NCI-H187 (cell line): ENCODE data around the gene TEKT5.
A peak's percentile ranks its signal among the peaks of the same experiment; 100 is the strongest.

Experiments
- DNase-seq, 2 experiments: peaks; one replicate each; lab custom pipeline; 2025; lab: John Stamatoyannopoulos, UW

The TEKT5 gene

DNA sequence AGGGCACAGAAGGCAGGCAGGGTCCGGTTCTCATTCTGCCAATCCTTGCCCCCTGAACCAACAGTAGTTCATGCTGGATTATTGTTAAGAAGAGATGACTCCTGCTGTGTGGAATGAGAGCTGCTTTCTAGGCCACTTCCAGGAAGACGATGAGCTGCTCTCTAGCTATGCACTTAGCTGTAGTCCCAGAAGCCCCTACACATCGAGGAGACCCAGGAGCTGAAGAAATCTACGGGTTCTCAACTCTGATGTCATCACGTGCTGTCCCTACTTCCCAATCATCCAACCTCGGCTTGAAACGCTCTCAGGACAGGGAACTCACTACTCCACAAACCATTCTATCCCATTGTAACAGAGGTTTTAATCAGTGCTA is 85.3 kb downstream of the TEKT5 start:
- DNase-seq = no peak

DNA sequence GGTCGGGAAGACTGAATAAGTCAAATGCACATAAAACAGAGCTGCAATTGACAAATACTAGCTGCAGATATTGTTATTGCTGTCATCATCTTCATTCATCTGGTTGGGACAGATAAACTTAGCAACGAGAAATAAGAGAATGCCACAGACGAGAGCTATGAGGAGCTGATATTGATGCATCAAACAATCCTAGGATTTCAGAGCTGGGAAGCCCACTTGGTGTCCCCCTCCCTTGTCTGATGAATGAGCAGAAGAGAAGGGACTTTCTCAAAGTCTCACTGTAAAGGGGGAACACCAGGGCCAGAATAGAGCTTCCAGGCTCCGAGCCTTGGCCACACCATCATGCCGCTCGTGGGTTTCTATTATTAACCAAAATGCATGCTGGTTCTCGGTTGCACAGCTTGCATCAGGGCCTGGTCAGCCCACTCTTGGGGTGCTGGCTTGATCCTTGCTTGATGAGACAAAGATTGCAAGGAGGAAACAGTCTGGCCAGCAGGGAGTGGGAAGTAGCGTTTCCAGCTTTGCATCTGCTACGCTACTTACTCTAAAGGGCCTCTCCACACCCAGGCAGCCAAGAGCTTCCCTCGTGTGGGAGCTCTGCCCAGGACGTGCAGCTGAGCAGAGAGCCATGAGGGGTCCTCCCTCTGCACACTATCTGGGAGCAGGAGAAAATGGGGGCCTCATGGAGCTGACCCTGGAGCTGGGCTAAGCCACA is 85.9 kb downstream of the TEKT5 start:
- DNase-seq = no peak

DNA sequence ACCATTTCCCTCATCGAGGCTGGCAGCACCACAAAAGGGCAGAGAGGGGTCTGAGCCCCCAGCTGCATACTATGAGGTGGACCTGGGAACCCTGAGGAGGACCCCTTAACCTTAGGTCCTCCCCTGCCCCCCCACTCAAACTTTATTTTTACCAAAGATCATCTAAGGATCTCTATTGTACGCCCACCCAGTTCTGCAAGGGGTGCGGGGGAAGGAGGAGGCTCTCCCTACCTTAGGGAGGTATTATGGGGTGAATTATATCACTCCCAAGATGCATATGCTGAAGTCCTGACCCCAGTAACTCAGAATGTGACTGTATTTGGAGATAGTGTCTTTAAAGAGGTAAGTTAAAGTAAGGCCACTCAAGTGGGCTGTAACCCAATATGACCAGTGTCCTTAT is 87.6 kb downstream of the TEKT5 start:
- DNase-seq = no peak

DNA sequence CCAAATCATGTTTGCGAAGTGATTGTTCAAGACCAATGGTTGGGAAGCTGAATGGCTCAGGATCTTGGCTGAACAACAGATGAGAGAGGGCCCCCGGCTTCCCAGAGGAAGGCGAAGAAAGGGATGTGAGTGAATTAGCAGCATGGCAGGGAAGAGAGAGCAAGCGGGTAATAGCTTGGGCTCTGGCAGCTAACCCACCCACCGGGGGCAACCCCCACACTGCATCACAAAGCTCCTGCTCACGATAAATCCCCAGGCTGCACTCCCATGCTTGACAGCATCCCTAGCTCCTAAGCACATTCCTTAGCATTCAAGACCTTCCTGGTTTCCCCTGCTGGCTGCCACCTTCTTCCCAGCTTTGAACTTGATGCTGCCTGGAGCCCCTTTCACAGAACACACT is 88.1 kb downstream of the TEKT5 start:
- no peak for DNase-seq

DNA sequence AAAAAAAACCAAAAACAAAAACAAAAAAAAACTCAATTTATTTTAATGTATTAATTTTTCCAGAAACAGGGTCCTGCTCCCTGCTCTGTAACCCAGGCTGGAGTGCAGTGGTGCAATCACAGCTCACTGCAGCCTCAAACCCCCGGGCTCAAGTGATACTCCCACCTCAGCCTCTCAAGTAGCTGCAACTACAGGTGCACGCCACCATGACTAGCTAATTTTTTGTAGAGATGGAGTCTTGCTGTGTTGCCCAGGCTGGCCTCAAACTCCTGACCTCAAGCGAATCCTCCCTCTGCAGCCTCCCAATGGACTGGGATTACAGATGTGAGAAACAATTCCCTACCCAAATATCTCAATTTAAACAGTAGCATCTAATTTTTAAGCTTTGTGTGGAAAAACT is 89.1 kb downstream of the TEKT5 start:
- no peak for DNase-seq

DNA sequence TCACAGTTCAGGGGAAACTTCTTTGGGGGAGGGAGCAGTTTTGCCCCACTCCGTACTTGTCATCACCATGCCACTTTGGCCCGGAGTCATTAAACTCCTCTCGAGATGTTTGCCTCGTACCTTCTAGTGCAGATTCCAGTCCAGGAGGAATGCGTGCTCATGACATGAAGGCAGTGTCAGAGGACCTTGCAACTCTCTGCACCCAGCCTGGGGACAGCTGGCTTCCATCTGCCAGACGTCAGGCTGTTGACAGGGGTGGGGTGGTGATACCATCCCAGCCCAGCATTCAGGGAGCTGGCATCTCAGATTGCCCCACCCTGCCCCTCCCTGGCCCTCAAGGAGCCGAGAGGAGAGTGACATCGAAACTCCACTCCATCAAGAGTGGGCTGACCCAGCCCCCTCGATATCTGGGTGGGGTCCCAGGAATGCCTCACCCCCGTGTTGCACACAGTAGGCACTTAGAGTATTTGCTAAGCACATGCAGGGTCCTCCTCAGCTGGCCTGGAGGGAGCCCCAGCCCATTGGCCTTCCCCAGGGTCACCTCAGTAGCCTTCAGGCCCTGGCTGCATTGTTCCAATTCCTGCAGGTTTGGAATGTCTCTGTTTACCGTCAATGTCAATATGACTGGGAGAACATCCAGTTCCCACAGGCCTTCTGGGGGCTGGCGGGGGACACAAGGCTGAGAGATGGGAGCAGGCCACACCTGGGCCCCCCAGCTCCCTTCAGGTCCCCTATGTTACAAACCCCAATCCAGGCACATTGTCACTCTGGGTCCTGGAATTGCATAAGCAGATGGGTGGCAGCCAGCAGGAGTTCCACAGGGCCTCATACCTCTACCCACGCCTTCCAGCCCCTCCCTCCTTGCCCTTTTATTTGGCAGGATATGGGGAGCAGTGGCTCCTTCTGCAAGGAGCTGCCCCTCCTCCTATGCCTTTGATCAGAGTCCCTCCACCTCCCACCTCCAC is 93.0 kb downstream of the TEKT5 start:
- DNase-seq = no peak

DNA sequence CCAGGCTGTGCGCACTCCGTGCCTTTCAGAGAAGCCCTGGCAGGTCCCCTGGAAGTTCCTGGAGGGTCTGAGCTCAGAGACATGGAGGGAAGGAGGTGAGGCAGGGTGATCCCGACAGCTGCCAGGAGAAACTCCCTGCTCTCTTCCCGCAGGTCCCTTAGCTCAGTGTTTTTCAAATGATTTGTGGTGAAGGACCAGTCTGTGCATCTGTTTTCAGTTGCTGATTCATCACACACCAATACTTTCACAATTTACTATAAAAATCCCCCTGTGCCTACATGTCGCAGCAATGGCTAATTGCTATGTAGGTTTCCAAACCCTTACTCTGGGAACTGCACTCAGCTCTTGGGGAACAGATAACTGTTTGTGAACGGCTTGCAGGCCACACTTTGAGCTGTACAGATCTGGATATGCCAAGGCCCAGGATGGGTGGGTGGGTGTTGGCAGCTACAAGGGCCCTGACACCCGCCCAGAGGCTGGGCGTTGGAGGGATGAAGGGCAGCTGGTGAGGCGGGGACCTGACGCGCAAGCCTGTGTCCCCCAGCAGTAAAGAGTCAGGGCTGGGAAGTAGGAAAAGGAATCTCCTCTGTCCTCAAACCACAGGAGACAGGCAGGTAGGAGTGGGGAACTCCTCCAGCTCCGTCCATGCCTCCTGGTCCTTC is 93.8 kb downstream of the TEKT5 start:
- DNase-seq = no peak

DNA sequence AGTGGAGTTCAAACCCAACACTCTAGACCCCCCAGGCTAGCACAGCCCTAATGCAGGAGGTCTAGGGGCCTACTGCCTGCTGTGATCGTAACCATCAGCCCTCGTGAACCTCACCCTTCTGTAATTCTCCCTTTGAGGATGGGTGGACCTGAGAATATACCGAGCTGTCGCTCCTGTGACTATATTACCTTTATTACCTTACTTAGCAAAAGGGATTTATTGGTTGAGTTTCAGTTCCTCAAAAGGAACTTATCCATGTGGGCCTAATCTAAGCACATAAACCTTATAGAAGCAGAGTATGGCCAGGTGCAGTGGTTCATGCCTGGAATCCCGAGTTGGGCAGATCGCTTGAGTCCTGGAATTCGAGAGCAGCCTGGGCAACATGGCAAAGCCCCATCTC is 95.1 kb downstream of the TEKT5 start:
- no peak for DNase-seq

DNA sequence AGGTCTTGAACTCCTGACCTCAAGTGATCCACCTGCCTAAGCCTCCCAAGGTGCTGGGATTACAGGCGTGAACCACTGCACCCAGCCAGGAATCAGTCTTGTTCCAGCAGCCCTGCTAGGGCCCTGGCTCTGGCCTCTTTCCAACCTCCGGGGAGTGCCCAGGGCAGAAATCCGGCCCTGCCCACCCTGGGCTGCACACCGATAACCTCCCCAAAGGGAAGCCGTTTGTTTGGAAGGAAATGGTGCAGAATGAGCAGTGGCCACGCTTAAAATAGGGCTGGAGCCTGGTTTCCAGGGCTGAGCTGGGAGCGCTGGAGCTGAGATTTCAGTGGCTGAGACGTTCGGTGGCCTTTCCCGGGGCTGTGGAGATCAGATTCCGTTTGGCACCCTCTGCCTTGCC is 96.6 kb downstream of the TEKT5 start:
- DNase-seq = no peak

DNA sequence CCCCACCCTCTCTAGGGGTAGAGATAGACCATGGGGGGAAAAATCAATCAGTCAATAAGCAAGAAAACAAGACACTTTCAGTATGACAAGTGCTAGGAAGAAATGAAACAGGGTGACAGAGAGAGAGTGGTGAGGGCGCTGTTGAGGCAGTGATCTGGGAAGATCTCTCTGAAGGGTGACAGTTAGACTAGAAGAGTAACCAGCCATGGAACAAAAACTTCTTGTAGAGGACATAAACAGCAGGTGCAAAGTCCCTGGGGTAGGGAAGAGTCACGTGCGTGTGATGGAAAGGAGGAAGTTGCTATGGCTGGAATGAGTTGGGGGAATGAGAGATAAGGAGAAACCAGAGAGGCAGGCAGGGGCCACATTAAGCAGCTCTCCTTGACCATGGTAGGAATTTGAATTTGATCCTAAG is 97.5 kb downstream of the TEKT5 start:
- no peak for DNase-seq

DNA sequence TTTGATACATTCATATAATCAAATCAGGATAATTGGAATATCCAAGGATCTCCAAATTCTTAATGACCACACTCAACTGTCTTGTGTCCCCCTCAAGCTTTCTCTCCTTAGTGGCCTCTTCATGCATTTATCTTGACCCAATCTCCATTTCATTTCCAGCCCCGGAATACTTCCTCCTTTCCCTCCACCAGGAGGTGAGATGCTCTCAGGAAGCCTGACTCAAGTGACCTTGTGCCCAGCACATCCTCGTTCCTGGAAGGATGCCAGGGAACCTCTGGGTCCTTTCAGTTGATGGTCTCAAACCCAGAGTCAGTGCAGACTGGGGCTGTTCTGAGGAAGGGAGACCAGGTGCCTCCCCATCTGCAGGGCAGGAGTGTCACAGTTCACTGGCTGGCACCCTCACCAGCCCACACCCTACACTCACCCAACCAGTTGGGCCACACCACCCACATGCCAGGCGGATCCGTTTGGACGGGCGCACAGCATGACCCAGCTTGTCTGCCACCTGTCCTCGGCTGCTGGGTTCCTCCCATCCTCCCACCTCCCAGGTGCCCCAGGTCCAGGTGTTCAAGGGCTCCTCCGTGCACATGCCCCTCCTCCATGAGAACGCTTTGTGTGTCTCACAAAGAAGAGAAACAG is 100.3 kb downstream of the TEKT5 start:
- DNase-seq = no peak

DNA sequence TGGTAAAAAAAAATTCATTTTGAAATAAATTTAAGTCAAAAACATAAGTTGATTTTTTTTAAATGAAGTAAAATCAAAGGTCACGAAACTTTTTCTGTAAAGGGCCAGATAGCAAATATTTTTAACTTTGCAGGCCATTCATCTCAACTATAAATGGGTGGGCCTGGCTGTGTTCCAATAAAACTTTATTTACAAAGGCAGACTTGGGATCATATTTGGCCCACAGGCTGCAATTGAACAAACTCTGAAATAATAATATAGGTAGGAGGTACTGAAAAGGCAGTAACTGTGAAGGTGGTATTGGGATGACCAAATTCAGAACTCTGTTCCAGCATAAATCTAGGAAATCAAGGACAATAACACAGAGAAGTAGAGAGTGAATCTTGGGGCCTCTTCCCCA is 102.1 kb downstream of the TEKT5 start:
- DNase-seq = no peak

DNA sequence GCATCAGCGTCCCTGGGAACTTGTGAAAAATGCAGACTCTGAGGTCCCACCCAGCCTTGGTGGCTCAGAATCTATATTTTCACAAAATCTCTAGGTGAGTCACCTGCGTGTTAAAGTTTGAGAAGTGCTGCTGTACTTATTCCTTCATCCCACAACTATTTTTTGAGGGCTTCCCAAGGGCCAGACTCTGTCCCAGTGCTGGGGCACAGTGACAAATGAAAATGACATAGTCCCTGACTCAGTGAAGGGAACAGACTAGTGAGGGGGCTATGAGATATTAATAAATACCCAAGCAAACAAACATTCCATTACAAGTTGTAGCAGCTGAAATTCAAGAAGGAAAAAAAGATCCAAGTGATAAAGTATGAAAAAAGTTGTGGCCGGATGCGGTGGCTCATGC is 104.4 kb downstream of the TEKT5 start:
- no peak for DNase-seq

DNA sequence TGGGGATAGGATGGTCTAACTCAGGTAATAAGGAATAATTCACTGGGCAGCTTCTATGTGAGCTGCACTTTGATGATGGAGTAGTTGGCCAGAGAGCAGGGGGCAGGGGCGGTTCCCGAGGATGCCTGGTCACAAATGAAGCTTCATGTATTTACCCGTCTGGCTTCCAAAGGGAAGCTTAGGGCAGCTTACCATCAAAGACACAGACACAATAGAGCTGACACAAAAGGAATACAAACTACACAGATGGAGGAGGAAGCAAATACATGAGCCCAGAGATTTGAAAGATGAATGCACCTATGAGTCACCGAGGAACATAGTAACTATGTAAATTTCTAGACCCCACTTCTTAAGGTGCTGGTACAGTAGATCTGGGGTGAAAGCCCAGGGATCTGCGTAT is 105.6 kb downstream of the TEKT5 start:
- DNase-seq = no peak

DNA sequence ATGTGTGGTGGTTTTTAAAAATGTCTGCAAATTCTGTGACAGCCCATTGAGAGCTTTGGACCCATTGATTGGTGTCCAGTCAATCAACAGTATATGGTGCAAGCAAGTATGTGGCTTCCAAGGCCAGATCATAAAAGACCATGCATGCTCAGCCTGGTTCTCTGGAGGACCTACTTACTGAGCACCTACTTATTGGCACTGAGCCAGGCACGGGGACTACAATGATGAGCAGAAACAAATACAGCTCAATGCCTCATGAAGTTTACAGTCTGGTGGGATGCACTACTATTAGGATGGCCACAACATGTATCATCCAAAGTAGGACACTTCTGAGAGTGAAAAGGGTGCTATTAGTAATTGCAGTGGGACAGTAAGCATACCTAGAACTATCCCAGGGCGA is 107.1 kb downstream of the TEKT5 start:
- DNase-seq = no peak

DNA sequence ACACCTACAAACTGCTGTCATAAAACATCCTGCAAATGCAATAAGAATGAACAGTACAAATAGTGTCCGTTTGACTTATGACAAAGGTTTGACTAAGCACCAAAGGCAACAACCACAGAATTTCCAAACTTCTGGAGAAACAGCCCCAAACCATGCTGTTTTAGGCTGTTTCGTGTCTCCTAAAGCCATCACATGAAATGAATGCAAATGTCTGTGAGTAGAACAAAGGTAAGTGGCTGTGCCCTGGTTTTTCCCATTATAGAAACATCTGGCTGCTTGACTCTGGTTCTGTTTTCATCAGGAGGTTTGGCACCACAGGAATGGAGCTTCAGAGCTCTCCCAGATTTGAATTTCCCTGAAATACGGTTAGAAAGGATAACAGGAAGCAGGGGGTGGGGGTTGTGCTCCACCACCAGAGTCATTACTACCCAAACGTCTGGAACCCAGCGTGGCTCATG is 109.7 kb downstream of the TEKT5 start:
- DNase-seq = no peak

DNA sequence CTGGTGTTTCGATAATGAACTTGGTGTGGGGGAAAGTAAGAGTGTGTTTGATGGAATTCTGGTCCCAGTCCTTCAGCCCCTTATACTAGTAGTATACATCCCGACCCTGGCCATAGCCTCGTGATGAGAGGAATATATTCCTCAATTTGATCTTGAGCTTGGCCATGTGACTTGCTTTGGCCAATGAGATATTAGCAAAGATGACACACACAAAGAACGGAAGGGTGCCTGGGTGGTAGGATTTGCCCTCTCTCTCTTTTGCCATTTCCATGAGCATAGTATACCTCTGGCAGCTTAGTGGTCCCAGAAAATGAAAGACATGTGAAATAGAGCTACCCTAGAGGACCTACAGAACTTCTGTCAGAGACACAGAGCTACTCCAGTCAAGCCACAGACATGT is 111.5 kb downstream of the TEKT5 start:
- DNase-seq = no peak

DNA sequence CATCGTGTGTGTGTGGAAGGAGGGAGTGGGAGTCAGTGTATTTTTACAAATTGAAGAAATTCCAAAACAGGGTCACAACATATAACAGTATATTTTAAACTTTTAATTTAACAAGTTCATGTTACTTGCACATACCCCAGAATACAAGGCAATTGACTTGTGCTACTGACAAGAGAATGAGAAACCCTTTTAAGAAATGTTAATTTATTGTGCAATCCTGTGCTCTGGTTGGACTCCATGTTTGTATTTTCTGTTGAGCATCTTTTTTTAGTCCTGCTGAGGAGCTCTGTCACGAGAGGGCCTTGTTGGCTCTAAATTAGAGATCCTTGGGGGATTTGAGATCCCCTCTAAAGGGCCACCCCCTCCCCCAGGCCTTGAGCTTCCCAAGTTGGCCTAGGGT is 113.2 kb downstream of the TEKT5 start:
- no peak for DNase-seq

DNA sequence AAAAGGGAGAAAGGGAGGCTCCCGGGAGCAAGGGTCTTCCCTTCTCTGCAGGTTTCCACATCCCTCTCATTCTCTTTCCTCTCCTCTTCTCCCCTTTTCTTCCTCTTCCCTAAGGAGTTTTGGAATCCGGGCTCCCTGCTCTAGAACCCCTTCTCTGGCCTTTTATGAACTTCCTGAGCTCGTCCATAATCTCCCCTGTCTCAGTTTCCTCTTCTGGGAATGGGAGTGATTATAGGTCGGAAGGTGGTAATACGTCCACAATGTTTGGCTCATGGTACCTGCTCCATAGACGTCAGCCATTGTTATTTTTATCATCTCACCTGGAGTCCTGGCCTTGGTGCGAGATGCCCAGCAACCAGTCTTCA is 113.9 kb downstream of the TEKT5 start:
- DNase-seq = no peak

DNA sequence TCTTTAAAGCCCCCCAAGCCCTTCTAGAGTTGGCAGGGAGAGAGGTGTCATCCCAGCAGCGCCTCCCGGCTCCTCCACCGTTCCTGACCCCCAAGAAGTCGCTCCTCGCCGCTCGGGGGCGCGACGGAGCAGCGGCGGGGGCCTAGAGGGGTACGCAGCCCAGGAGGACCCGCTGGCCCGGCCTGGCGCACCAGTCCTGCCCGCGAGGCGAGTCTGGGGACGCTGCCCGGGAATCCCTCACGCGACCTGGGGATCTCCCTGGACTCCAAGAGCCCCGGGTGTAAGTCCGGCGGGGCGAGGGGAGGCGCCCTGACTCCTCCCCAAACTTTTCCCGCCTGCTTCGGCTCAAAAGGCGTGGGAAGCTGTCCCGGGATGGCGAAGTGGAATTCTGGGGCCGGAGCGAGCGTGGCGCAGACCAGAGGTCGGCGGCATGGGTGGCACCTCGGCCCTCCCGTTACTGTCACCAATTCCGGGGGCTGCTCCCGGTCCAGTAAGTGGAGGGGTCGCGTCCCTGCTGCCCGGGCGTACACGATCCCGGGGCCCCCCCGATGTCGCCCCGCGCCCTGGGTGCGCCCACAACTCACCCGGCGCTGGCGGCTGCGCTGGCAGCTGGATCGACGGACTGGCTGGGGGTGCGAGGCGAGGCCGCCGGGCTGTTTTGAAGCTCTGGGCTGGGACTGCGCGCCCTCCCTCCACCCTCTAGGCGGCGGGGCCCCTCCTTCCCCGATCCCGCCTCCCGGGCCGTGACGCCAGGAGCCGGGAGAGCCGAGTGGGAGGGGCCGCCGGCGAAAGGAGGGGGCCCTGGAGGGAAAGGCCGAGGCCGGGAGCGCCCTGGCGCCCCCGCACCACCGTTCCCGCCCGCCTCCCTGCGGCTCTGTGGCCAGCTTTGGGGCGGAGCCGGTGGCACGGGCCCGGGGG is 114.5 kb downstream of the TEKT5 start, which contains the start of gene EMP2:
EMP2 (minus strand) TSS at position 634 of the 918 bp plus-strand sequence. CDS start 32,981 bp downstream, outside the sequence.
- peak in 1 of 2 experiments; percentile 17 for DNase-seq

DNA sequence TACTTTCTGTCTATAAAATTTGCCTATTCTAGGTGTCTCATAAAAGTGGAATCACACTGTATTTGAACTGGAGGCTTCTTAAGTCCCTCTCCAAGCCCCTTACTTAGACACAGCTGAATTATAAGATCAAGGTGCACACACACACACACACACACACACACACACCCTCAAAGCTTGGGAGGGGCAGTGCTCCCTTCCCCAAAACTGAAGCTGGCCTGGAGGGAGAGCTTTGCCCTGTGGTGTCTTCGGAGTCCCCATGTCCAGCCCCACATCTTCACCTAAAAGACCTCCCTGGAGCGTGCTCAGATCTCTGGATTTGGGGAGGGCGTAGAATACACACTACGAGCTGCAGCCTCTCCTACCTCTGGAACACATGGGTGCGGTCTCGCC is 115.2 kb downstream of the TEKT5 start:
- DNase-seq = no peak
